Ramos (cell line): Measurements from ENCODE around the gene PLEKHG3.

Source experiments
- in situ Hi-C: fragments of 300-500 bp; cut with MboI; formaldehyde crosslinking; loops from one replicate; pipeline ENCODE4 v1.14.3; 2022; ENCODE audit warnings: low sequenced_read_pairs; ENCODE audit not compliant: unreplicated experiment

Gene PLEKHG3

GRCh38 chr14:64774272-64774671 lies 70.0 kb downstream of the PLEKHG3 start:
- in situ Hi-C loops: no loop called here

GRCh38 chr14:64775081-64775777 lies 71.0 kb downstream of the PLEKHG3 start:
- in situ Hi-C loops: no loop called here

GRCh38 chr14:64777461-64777860 lies 73.2 kb downstream of the PLEKHG3 start:
- in situ Hi-C loops: no loop called here

GRCh38 chr14:64778104-64778754 lies 74.0 kb downstream of the PLEKHG3 start:
- in situ Hi-C loops: no loop called here

- in situ Hi-C loops: no loop called here
Observed at GRCh38 chr14:64779472-64779871, 75.2 kb downstream of the PLEKHG3 start.

- in situ Hi-C loops: no loop called here
Observed at GRCh38 chr14:64782196-64782595, 78.0 kb downstream of the PLEKHG3 start.

- in situ Hi-C loops: no loop called here
Observed at GRCh38 chr14:64784006-64784405, 79.8 kb downstream of the PLEKHG3 start.

GRCh38 chr14:64786296-64787149 lies 82.3 kb downstream of the PLEKHG3 start:
- in situ Hi-C loops: no loop called here

- in situ Hi-C loops: no loop called here
Observed at GRCh38 chr14:64787619-64788018, 83.4 kb downstream of the PLEKHG3 start.

GRCh38 chr14:64788706-64789105 lies 84.5 kb downstream of the PLEKHG3 start:
- in situ Hi-C loops: no loop called here

GRCh38 chr14:64789696-64790095 lies 85.5 kb downstream of the PLEKHG3 start:
- in situ Hi-C loops: no loop called here

- in situ Hi-C loops: no loop called here
Observed at GRCh38 chr14:64790478-64790877, 86.3 kb downstream of the PLEKHG3 start.

- in situ Hi-C loops: no loop called here
Observed at GRCh38 chr14:64792231-64792630, 88.0 kb downstream of the PLEKHG3 start.

- in situ Hi-C loops: no loop called here
Observed at GRCh38 chr14:64792871-64793560, 88.8 kb downstream of the PLEKHG3 start.

- in situ Hi-C loops: no loop called here
Observed at GRCh38 chr14:64795211-64795610, 91.0 kb downstream of the PLEKHG3 start.

GRCh38 chr14:64795921-64796320 lies 91.7 kb downstream of the PLEKHG3 start:
- in situ Hi-C loops: no loop called here

GRCh38 chr14:64796369-64796768 lies 92.1 kb downstream of the PLEKHG3 start:
- in situ Hi-C loops: no loop called here

- in situ Hi-C loops: no loop called here
Observed at GRCh38 chr14:64799555-64799954, 95.3 kb downstream of the PLEKHG3 start.
